PC-3 (cell line): Measurements from ENCODE around the gene WNT5A.

Experiments
- CTCF ChIP-seq: fragments of 300-600 bp; sonication (generic); conservative IDR thresholded peaks from 2 replicates; pipeline ENCODE4 v1.5.1; 2017; ENCODE audit warnings: antibody characterized with exemption, low read depth, mild to moderate bottlenecking, low read length
- EZH2 ChIP-seq: fragments of 300-600 bp; sonication (generic); IDR thresholded peaks from one replicate; pipeline ENCODE4 v1.6.1; 2017; ENCODE audit warnings: antibody characterized with exemption, mild to moderate bottlenecking, low read length; ENCODE audit not compliant: unreplicated experiment

GRCh38 chr3:55487381-55488241, 505 bp upstream of the WNT5A start:
- no peak for TF ChIP-seq EZH2
- TF ChIP-seq CTCF: no peak
